Aorta (tissue), 5 donors: ENCODE data around the gene SMYD3. TPM values are rescaled to one million over a fixed set of nuclear protein-coding genes. Genes with fewer than 3 reads are reported as not detected.

Experiments used
- ATAC-seq: fragments of 200-7000 bp; cut with Tn5 transposase; one replicate; pipeline ENCODE4 v1.9.1; 2022; ENCODE audit warnings: moderate library complexity; ENCODE audit not compliant: low FRiP score
- DNase-seq, 2 donors: peaks; one replicate each; pipeline ENCODE4 v3.0.0-alpha.2; 2020
- H3K27ac ChIP-seq, 2 donors: one replicate each; pipeline ENCODE4 v1.5.1; 2013; ENCODE audit warnings: low read length in 2 of 2, mild to moderate bottlenecking in 2 of 2, moderate library complexity in 2 of 2, control low read depth in 1 of 2, inconsistent platforms in 1 of 2, low read depth in 1 of 2
- H3K27me3 ChIP-seq, 2 donors: one replicate each; pipeline ENCODE4 v1.6.1; 2013; ENCODE audit warnings: control low read depth in 1 of 2, low read length in 1 of 2, mild to moderate bottlenecking in 1 of 2, moderate library complexity in 1 of 2; ENCODE audit not compliant: insufficient read depth in 2 of 2, control insufficient read depth in 1 of 2
- H3K36me3 ChIP-seq, 2 donors: one replicate each; pipeline ENCODE4 v1.6.1; 2013; ENCODE audit warnings: control low read depth in 1 of 2, low read length in 1 of 2, mild to moderate bottlenecking in 1 of 2; ENCODE audit not compliant: insufficient read depth in 2 of 2, control insufficient read depth in 1 of 2
- H3K4me1 ChIP-seq, 2 donors: one replicate each; pipeline ENCODE4 v1.6.1; 2013; ENCODE audit warnings: low read length in 2 of 2, control low read depth in 1 of 2, mild to moderate bottlenecking in 1 of 2, moderate library complexity in 1 of 2; ENCODE audit not compliant: insufficient read depth in 2 of 2, control insufficient read depth in 1 of 2
- H3K4me3 ChIP-seq, 2 donors: one replicate each; pipeline ENCODE4 v1.5.1; 2013; ENCODE audit warnings: low read length in 2 of 2, control low read depth in 1 of 2, mild to moderate bottlenecking in 1 of 2
- H3K9me3 ChIP-seq: one replicate; pipeline ENCODE4 v1.6.1; 2013; ENCODE audit warnings: mild to moderate bottlenecking, low read length; ENCODE audit not compliant: control insufficient read depth
- WGBS, 2 donors: extraction: QIAGEN DNeasy Blood & Tissue Kit; methylation state at CpG; one replicate each; pipeline ENCODE4 v1.1.7; 2013; 5-methylcytosine and 5-hydroxymethylcytosine counted together
- intact Hi-C, 2 donors: fragments of 100-400 bp; cut with DNase I; formaldehyde crosslinking; loops; one replicate each; pipeline versions ENCODE4 v1.14.2 to v1.15.0; 2022
- polyA plus RNA-seq, 2 donors: library from polyadenylated mRNA; stranded (reverse); fragments of 200-250 nt; gene quantifications; one replicate each; pipeline ENCODE4 v1.2.3, GENCODE V29; 2013
- total RNA-seq, 2 donors: library from RNA; stranded (reverse); fragmentation: NEBNext Ultra II Directional; extraction: Animal tissue kit (Norgen Biotek cat#: 25700); gene quantifications; one replicate each; pipeline ENCODE4 v1.2.1, GENCODE V29; 2021
- donor health status: healthy with polysubstance abuse.
- donor health status: Bipolar disorder and iron deficiency.
- donor health status: DM: no; HTN: no; CAD: no.
- donor health status: DM: no; HTN: no; CAD: no.
- donor health status: DM: yes; HTN: yes; CAD: no.

Gene SMYD3
- total and polyA plus RNA-seq, 4 donors: 6.0 to 29.1 (median 11.1) TPM

GRCh38 chr1:246511203-246511602, 4.1 kb upstream of the SMYD3 start:
- no peak for ATAC-seq
- Histone ChIP-seq H3K9me3 (peaks cover 5% of the 10 kb centered on the region), H3K27ac (no peak overlapping the region), H3K36me3 (no peaks in the 10 kb centered on the region), H3K27me3 (no peaks in the 10 kb centered on the region), H3K4me3 (no peak overlapping the region), H3K4me1 (no peaks in the 10 kb centered on the region)
- intact Hi-C loops: no loop called here
- no peak for DNase-seq
- WGBS, 2 donors: 92 to 95% methylated on average over 7 of the region's 7 CpGs

- H3K4me1 ChIP-seq: no peaks in the 10 kb centered on the region
- no peaks in the 10 kb centered on the region for H3K36me3 ChIP-seq
- no peak overlapping the region for H3K27ac ChIP-seq
- H3K9me3 ChIP-seq: peaks cover 5% of the 10 kb centered on the region
- ATAC-seq: no peak
- H3K27me3 ChIP-seq: no peaks in the 10 kb centered on the region
- H3K4me3 ChIP-seq: no peak overlapping the region
- intact Hi-C loops: no loop called here
- no peak for DNase-seq
- 85 to 91% methylated on average over 13 of the region's 13 CpGs for WGBS, 2 donors
Measured at GRCh38 chr1:246510147-246511030, 3.3 kb upstream of the SMYD3 start.

- Histone ChIP-seq H3K27ac (no peak overlapping the region), H3K4me3 (no peak overlapping the region), H3K4me1 (no peaks in the 10 kb centered on the region), H3K27me3 (no peaks in the 10 kb centered on the region), H3K9me3 (peaks cover 1% of the 10 kb centered on the region), H3K36me3 (no peaks in the 10 kb centered on the region)
- WGBS, 2 donors: 89% methylated on average over 26 of the region's 26 CpGs
- no peak for DNase-seq
- ATAC-seq: no peak
- intact Hi-C loops: loop anchor here in 1 of 2 donors (5.0 kb wide), 1 partner anchor 188 kb away; no protein-coding TSS in a partner anchor
Measured at GRCh38 chr1:246508897-246509688, 2.0 kb upstream of the SMYD3 start.

- Histone ChIP-seq H3K36me3 (peaks cover 0 to 1% of the 10 kb centered on the region in 2 donors), H3K27me3 (no peaks in the 10 kb centered on the region), H3K4me1 (no peaks in the 10 kb centered on the region), H3K9me3 (no peaks in the 10 kb centered on the region), H3K27ac (no peak overlapping the region), H3K4me3 (peak overlapping the region; percentile 51 to 72)
- 11 to 12% methylated on average over 9 of the region's 9 CpGs for WGBS, 2 donors
- intact Hi-C loops: loop anchor here in 1 of 2 donors (5.0 kb wide), 1 partner anchor 191 kb away; no protein-coding TSS in a partner anchor
- DNase-seq: no peak
- no peak for ATAC-seq
Measured at GRCh38 chr1:246506367-246506673, 759 bp downstream of the SMYD3 start.

- peaks cover 0 to 3% of the 10 kb centered on the region in 2 donors for H3K36me3 ChIP-seq
- no peak overlapping the region for H3K27ac ChIP-seq
- no peaks in the 10 kb centered on the region for H3K27me3 ChIP-seq
- WGBS, 2 donors: 66 to 71% methylated on average over 7 of the region's 7 CpGs
- H3K9me3 ChIP-seq: peaks cover 2% of the 10 kb centered on the region
- no peak overlapping the region for H3K4me3 ChIP-seq
- intact Hi-C loops: loop anchor here in 1 of 2 donors (2.0 kb wide), 1 partner anchor 195 kb away; no protein-coding TSS in a partner anchor
- no peak for ATAC-seq
- H3K4me1 ChIP-seq: no peaks in the 10 kb centered on the region
- DNase-seq: no peak
Measured at GRCh38 chr1:246503341-246503740, 3.7 kb downstream of the SMYD3 start.

- DNase-seq (no peak), ATAC-seq (peak; percentile 62)
- Histone ChIP-seq H3K36me3 (peaks cover 0 to 3% of the 10 kb centered on the region in 2 donors), H3K4me3 (no peak overlapping the region), H3K9me3 (peaks cover 2% of the 10 kb centered on the region), H3K4me1 (no peaks in the 10 kb centered on the region), H3K27me3 (no peaks in the 10 kb centered on the region), H3K27ac (no peak overlapping the region)
- 54 to 56% methylated on average over 2 of the region's 2 CpGs for WGBS, 2 donors
- intact Hi-C loops: no loop called here
Measured at GRCh38 chr1:246497331-246497915, 9.7 kb downstream of the SMYD3 start.

- H3K4me3 ChIP-seq: no peak overlapping the region
- H3K9me3 ChIP-seq: no peaks in the 10 kb centered on the region
- no peak overlapping the region for H3K27ac ChIP-seq
- no peaks in the 10 kb centered on the region for H3K4me1 ChIP-seq
- WGBS, 2 donors: 30 to 33% methylated on average over 3 of the region's 3 CpGs
- DNase-seq (no peak), ATAC-seq (peak; percentile 63)
- intact Hi-C loops: loop anchor here (5.0 kb wide), 2 partner anchors 1335 to 1340 kb away; partner anchors contain the start of gene KIF26B (in 1 of the 2)
- H3K36me3 ChIP-seq: no peaks in the 10 kb centered on the region
- H3K27me3 ChIP-seq: no peaks in the 10 kb centered on the region
Measured at GRCh38 chr1:246492611-246493245, 14.4 kb downstream of the SMYD3 start.

GRCh38 chr1:246491551-246492053, 15.5 kb downstream of the SMYD3 start:
- no peaks in the 10 kb centered on the region for H3K36me3 ChIP-seq
- ATAC-seq: no peak
- no peaks in the 10 kb centered on the region for H3K9me3 ChIP-seq
- no peaks in the 10 kb centered on the region for H3K4me1 ChIP-seq
- no peak for DNase-seq
- no peak overlapping the region for H3K27ac ChIP-seq
- WGBS, 2 donors: 89% methylated on average over 7 of the region's 7 CpGs
- intact Hi-C loops: loop anchor here (5.0 kb wide), 2 partner anchors 1334 to 1339 kb away; partner anchors contain the start of gene KIF26B (in 1 of the 2)
- H3K27me3 ChIP-seq: no peaks in the 10 kb centered on the region
- no peak overlapping the region for H3K4me3 ChIP-seq
